Body of pancreas (tissue), 4 donors: ENCODE results near the gene CRACR2B. TPM values are rescaled to one million over a fixed set of nuclear protein-coding genes. Genes with fewer than 3 reads are reported as not detected.

ENCODE experiments used
- ATAC-seq: fragments of 150-250 bp; one replicate; pipeline ENCODE4 v1.9.1; 2016
- DNase-seq, 4 donors: peaks; one replicate each; pipeline ENCODE4 v3.0.0-alpha.2; 2019
- H3K27ac ChIP-seq, 4 donors: fragments of 200-600 bp; sonication (generic); 1 replicate in 3 of 4; 2 replicates in 1 of 4; pipeline versions ENCODE4 v1.5.1 to v1.6.1; 2016 to 2019; ENCODE audit warnings: mild to moderate bottlenecking in 1 of 4, mixed read lengths in 1 of 4, moderate library complexity in 1 of 4
- H3K27me3 ChIP-seq, 2 donors: fragments of 200-600 bp; sonication (generic); one replicate each; pipeline ENCODE4 v1.6.0; 2016; ENCODE audit warnings: mild to moderate bottlenecking in 1 of 2
- H3K36me3 ChIP-seq, 2 donors: fragments of 200-600 bp; sonication (generic); replicated peaks in 1 of 2; 2 replicates each; pipeline ENCODE4 v1.5.1; 2016; ENCODE audit warnings: low read depth in 2 of 2; ENCODE audit not compliant: insufficient read depth in 1 of 2
- H3K4me1 ChIP-seq: fragments of 200-600 bp; sonication (generic); one replicate; pipeline ENCODE4 v1.6.0; 2016
- H3K4me3 ChIP-seq, 2 donors: fragments of 200-600 bp; sonication (generic); 1 replicate in 1 of 2; 2 replicates in 1 of 2; pipeline ENCODE4 v1.5.1; 2016 to 2019
- H3K9me3 ChIP-seq, 3 donors: fragments of 200-600 bp; sonication (generic); 1 replicate in 2 of 3; 2 replicates in 1 of 3; pipeline ENCODE4 v1.5.1; 2016
- CTCF ChIP-seq, 7 experiments: fragments of 450-650 bp in 4 of 7; fragments of 200-600 bp in 3 of 7; sonication (generic) in 3 of 7; IDR thresholded peaks; one replicate each; pipeline ENCODE4 v1.5.1; 2016 to 2019; ENCODE audit warnings: antibody characterized with exemption in 7 of 7
- POLR2A ChIP-seq, 3 donors: fragments of 450-650 bp; IDR thresholded peaks; one replicate each; pipeline ENCODE4 v1.6.1; 2016; ENCODE audit warnings: antibody characterized with exemption in 3 of 3, mild to moderate bottlenecking in 2 of 3
- WGBS, 2 donors: methylation state at CpG; one replicate each; pipeline ENCODE4 v1.1.5; 2017; 5-methylcytosine and 5-hydroxymethylcytosine counted together
- intact Hi-C: fragments of 100-400 bp; cut with DNase I; formaldehyde crosslinking; loops from one replicate; pipeline ENCODE4 v1.15.1; 2023
- total RNA-seq, 2 donors: library from RNA; depleted of rRNA; stranded (reverse); fragments of >200 nt; gene quantifications; one replicate each; pipeline ENCODE4 v1.1.0, GENCODE V29; 2016

CRACR2B gene
- total RNA-seq, 2 donors from 2014 or later: 134 to 368 TPM

GRCh38 chr11:824292-824880, 3.3 kb upstream of the CRACR2B start:
- TF ChIP-seq CTCF (IDR thresholded peaks at IDR 0.05) (peak in 1 of 7 experiments; percentile 5), POLR2A (IDR thresholded peaks at IDR 0.05) (peak; percentile 57 to 79 (median 72))
- 41% methylated on average over 33 of the region's 59 CpGs; no CpG with 5 or more reads in 1 of the 2 donors for WGBS, 2 donors
- Histone ChIP-seq H3K36me3 (peaks cover 0 to 2% of the 10 kb centered on the region in 2 donors), H3K4me1 (peaks cover 91% of the 10 kb centered on the region), H3K27me3 (no peaks in the 10 kb centered on the region), H3K27ac (peak overlapping the region; percentile 92 to 100 (median 95)), H3K4me3 (no peak overlapping the region), H3K9me3 (no peaks in the 10 kb centered on the region)
- peak; percentile 33 for ATAC-seq
- intact Hi-C loops: no loop called here
- peak; percentile 89 to 93 (median 92) for DNase-seq

GRCh38 chr11:824942-825341, 2.8 kb upstream of the CRACR2B start:
- 24 to 37% methylated on average over 9 to 10 of the region's 11 CpGs for WGBS, 2 donors
- H3K27ac ChIP-seq: peak overlapping the region; percentile 92 to 100 (median 95)
- no peak for TF ChIP-seq CTCF (IDR thresholded peaks at IDR 0.05)
- no peak for TF ChIP-seq POLR2A (IDR thresholded peaks at IDR 0.05)
- DNase-seq: peak; percentile 85 to 93 (median 90)
- H3K4me1 ChIP-seq: peaks cover 96% of the 10 kb centered on the region
- peak; percentile 40 for ATAC-seq
- peaks cover 0 to 2% of the 10 kb centered on the region in 2 donors for H3K36me3 ChIP-seq
- H3K4me3 ChIP-seq: no peak overlapping the region
- no peaks in the 10 kb centered on the region for H3K27me3 ChIP-seq
- H3K9me3 ChIP-seq: no peaks in the 10 kb centered on the region
- intact Hi-C loops: no loop called here

- ATAC-seq (no peak), DNase-seq (peak; percentile 67 to 88 (median 86))
- H3K27ac ChIP-seq: peak overlapping the region; percentile 92 to 100 (median 95)
- no peaks in the 10 kb centered on the region for H3K27me3 ChIP-seq
- intact Hi-C loops: no loop called here
- H3K9me3 ChIP-seq: no peaks in the 10 kb centered on the region
- WGBS, 2 donors: 16 to 25% methylated on average over 6 to 12 of the region's 12 CpGs
- TF ChIP-seq CTCF (IDR thresholded peaks at IDR 0.05) (no peak), POLR2A (IDR thresholded peaks at IDR 0.05) (peak in 2 of 3 donors; percentile 12 to 40)
- peaks cover 99% of the 10 kb centered on the region for H3K4me1 ChIP-seq
- H3K36me3 ChIP-seq: peaks cover 0 to 2% of the 10 kb centered on the region in 2 donors
- no peak overlapping the region for H3K4me3 ChIP-seq
These were observed 2.1 kb upstream of the CRACR2B start for GRCh38 chr11:825366-826226.

GRCh38 chr11:826227-826621, 1.5 kb upstream of the CRACR2B start:
- peaks cover 0 to 2% of the 10 kb centered on the region in 2 donors for H3K36me3 ChIP-seq
- intact Hi-C loops: no loop called here
- peak overlapping the region; percentile 92 to 100 (median 95) for H3K27ac ChIP-seq
- no peaks in the 10 kb centered on the region for H3K27me3 ChIP-seq
- WGBS, 2 donors: 16 to 18% methylated on average over 4 to 9 of the region's 9 CpGs
- H3K9me3 ChIP-seq: no peaks in the 10 kb centered on the region
- peaks cover 97% of the 10 kb centered on the region for H3K4me1 ChIP-seq
- TF ChIP-seq POLR2A (IDR thresholded peaks at IDR 0.05): no peak
- TF ChIP-seq CTCF (IDR thresholded peaks at IDR 0.05): no peak
- DNase-seq: no peak
- H3K4me3 ChIP-seq: no peak overlapping the region
- ATAC-seq: no peak
